Stimulated activated CD8-positive, alpha-beta memory T cell treated with anti-CD3 and anti-CD28 coated beads, Interleukin-12 subunit alpha, Interleukin-12 subunit beta, amount 100 ng/mL, for 24 hours (primary cell): ENCODE results near the gene FOXF1.

Source experiments
- DNase-seq: peaks from one replicate; pipeline ENCODE4 v3.0.0-alpha.2; 2020; ENCODE audit errors: extremely low read depth

FOXF1 gene

DNA sequence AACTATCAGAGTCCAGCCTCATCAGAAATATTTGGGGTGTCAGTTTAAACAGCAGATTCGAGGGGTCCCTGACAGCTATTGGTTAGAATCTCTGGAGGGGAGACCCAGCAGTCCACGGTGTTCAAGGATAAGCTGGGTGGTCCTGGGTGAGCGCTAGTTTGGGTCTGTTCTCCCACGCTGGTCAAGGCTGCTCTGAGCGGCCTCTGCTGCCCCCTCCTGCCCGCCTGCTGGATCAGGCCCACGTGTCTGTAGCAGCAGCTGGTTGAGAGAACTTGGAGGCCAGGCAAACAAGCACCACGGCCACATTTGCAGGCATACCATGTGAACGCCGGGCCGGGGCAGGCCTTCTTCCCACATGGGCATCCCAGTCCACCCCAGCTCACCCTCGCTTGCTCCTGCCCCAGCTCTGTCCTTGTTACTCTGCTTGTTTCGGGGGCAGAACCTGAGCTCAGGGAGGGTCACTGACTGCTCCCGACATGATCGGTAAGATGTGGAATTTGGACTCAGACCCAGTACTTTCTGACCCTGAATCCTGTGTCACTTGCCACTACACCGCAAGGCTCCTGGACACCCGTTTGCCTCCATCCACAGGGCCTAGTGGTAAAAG lies 7.4 kb downstream of the FOXF1 start:
- DNase-seq = no peak

DNA sequence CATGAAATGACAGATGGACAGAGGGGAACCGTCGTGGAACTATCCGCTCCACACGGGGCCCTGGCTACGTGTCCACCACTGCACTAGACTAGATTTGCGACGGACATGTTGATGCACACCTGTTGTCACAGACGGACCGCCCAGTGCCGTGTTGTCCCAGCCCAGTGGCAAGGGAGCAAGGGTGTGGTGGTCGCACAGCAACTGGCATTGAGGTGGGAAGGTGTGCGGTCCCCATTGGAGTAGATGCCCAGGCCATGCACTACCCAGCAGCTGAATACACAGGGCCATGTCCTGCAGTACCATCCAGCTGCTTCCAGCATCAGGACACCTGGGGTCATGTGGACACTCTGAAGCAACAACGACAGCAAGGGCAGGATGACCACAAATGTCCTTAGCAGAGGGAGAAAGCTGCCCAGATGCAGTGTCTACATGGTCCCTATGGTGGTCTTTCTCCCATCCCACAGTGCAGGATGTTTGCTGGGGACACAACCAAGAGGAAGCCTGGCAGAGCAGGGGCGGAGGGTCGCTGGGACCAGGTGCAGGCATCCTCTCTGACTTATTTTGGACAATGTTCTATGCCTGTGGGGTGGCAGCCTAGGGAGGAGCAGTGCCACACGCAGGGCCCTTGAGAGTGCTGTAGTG lies 8.8 kb downstream of the FOXF1 start:
- DNase-seq = no peak

DNA sequence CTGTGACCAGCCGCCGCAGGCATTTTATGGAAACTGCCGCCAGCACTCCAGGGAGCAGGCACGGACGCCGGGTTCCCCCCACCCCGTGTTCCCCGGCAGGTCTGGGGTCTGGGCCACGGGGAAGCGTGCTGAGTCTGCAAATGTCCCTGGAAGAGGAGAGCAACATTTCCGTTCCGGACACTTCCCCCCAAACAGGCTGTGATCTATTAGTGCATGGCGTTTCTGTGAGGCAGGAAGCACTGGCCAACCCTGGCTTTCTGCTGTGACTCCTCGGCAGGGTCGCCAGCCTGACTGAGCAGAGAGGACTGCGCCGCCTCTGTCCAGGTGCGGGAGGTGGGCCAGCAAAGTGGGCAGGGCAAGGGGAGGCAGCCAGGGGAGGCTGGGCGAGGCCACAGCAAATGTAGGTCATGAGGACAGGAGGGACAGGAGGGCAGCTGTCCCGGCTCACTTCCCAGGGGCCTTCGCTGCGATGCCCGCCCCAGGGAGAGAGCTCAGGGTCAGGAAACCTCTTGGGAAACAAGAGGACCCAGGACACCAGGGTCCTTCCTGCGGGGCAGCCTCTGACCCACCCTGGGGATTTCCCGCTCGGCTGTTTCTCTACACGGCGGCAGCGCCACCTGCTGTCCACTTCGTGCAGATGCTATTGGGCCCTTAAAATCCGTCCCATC lies 9.5 kb downstream of the FOXF1 start:
- no peak for DNase-seq

DNA sequence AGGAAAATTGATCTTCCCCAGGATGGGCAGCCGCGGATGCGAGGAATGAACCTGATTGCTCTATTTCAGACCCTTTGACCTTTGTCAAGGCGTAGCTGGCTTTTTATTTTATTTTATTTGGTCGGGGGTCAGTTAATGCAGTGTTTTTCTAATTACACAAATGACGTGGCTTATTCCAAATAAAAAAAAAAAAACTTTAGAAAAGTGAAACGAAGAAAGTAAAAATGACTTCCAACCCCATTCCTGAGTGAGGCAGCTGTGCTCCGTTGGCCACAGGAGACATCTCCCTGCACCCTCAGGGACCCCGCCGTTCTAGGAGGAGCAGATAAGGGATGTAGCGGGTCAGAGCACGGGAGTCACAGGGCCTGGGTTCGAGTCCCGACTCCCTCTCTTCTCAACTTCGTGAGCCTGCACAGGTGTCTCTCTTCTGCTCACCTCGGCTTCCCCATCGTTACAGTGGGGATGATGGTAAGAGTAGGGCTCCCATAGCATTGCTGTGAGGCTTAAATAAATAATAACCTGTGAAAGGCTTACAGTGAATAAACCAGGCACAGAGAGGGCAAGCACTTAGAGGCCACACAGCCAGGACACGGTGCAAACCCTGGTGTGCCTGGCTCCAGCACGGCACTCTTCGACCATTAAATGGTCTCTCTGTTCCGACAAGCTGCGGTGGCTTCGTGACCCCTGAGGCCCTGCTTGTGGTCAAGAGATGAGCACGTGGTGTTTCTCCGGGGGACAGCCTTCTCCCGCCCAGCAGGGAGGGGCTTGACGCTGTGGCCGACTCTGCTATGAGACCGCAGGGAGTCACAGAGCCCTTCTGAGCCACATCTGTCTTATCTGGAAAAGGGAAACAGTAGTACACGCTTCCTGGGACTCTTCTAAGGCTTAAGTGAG lies 10.2 kb downstream of the FOXF1 start:
- DNase-seq = no peak

DNA sequence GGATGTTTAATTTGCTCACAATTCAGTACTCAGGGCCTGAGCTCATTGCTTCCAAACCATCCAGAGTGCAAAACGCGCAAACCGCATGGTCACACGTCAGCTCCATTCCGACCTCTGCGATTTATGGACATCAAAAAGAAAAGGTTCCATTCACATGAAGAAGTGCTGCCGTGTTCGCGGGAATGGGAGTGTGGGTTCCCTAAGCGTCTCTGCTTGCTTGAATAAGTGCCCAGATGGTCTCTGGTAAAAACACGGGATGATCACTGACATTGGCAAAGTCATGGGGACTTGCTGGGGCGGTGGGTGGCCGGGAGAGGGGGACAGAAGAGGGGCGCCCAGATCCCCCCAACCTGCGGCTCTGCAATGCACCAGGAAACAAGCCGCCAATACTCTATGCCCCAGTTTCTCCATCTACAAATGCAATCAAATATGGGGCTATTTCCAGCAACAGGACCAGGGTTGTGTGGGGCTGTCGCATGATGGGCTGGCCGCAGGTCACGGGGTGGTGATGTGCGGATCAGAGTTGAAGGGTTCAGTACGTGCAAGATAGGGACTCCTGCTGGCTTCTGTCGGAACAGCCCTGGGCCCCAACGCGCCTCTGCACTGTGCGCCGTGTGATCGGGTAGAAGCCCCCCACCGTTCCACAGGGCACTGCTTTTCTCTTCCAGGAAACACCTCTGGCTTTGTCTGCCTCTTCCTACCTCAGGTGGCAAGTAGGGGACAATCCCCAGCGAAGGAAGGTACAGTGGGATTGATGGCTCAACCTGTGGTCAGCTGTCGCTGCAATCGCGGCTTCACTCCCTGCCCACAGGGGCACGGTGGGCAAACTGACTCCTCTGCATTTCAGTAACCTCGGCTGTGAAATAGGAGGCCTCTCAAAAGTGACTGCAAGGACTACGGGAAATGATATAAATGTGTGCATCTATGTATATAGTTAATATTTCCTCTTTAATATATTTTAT lies 11.2 kb downstream of the FOXF1 start:
- no peak for DNase-seq

DNA sequence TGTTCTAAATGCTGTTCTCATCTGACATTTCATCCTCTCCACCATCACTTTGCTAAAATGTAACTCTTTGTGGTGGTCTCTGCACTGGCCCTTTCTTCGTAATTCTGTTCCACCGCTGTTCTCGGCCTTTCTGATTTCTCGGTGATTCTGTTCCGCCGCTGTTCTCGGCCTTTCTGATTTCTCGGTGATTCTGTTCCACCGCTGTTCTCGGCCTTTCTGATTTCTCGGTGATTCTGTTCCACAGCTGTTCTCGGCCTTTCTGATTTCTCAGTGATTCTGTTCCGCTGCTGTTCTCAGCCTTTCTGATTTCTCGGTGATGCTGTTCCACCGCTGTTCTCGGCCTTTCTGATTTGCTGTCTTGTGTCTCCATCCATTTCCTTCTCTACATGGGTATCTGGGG lies 12.3 kb downstream of the FOXF1 start:
- no peak for DNase-seq

DNA sequence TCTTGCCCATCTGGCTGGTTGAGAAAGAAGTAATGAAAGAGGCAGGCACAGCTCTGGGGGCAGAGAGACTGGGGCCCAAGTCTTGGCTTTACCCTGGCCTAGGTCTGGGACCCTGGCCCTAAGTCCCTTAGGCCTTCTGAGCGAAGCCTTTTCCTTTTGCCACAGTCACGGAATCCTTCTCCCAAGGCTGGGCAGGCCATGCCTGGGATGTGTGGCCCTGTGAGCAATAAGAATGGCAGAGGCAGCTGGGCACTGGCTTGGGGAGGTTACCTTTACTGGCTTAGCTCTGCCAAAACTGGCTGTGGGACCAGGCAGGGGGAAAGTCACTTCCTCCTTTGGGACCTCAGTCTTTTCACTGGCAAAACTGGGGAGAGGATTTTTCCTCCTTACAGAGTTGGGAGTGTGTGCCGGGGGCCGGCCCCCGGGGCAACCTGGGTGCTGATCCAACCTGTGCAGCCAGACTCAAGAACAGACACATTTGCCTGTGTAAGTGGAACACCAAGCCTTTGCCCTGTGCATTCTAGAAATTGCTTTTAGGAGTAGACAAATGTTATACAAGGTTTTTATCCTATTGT lies 12.9 kb downstream of the FOXF1 start:
- no peak for DNase-seq

DNA sequence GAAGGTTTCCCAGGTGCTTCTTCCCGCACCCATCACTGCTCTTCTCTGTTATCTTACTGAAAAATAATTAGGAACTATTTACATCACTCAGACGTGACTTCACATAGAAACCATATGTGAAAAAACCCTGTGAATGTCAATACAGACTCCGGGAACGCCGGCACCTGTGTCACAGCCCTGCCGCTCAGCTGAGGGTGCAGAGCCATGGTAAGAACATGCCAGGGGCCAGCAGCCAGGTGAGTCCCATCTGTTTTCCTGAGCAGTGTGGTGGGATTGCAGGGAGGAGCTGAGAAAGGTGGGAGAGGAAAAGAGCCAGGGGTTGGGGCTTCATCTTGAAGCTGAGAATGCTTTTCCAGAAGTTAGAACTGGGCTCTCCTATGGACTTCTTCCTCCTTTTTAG lies 13.7 kb downstream of the FOXF1 start:
- DNase-seq = no peak

DNA sequence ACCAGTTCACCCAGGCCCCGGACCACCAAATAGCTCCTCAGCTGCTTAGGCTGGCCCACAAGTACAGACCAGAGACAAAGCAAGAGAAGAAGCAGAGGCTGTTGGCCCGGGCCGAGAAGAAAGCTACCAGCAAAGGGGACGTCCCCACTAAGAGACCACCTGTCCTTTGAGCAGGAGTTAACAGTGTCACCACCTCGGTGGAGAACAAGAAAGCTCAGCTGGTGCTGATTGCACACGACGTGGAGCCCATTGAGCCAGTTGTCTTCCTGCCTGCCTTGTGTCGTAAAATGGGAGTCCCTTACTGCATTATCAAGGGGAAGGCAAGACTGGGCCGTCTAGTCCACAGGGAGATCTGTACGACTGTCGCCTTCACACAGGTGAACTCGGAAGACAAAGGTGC lies 15.4 kb downstream of the FOXF1 start:
- DNase-seq = no peak

DNA sequence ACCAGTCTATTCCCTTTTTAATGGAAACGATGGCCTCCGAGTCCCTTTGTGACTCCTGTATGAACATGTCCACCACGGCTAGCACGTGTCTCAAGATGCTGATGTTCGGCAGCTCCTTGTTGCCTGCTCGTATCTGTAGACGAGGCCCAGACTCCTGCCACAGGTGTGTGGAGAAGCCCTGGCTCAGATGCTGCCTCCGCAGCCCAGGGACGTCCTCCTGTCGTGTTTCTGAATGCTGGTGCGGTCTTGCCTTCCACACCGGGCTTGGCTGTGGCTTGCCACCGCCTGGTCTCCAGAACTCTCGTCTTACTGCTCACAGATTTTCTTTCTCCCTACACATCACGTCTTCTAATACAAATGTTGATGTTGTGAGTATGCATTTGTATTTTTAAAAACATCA lies 17.0 kb downstream of the FOXF1 start:
- DNase-seq = no peak

DNA sequence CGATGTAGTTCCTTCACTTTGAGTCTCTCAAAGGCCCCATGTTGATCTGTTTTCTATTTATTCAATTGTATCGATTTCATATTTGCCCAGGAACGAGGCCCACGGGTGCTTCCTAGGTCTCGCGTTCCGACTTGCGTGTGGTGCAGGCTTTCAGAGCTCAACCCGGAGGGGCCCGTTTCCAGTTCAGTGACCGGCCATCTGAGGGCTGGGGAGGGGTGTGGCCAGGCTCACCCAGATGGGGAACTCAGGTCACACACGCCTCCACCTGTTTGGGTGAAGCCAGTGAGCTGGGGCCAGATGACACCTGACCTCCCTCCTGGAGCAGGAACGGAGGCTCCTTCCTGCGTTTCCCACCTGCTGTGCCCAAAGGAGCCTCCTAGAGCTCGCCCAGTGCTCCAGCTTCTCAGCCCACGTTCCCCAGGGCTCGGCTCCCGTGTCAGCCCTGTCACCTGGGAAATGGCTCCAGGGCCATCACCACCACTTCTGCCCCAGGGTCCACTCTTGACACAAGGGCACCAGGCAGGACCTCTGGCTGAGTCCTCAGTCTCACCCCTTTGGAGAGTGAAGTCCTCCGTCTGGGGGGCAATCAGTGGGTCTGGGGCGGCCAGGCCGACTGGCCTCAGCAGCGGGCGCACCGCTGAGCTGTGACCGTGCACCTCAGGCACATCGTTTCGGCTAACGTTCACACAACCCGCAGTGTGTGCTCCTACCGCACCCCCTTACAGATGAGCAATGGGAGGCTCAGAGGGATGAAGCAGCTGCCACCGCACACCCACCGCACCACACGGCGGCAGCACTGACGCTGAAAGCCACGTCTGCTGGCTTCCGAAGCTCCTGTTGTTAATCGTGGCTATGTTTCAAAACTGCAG lies 18.0 kb downstream of the FOXF1 start:
- DNase-seq = no peak

DNA sequence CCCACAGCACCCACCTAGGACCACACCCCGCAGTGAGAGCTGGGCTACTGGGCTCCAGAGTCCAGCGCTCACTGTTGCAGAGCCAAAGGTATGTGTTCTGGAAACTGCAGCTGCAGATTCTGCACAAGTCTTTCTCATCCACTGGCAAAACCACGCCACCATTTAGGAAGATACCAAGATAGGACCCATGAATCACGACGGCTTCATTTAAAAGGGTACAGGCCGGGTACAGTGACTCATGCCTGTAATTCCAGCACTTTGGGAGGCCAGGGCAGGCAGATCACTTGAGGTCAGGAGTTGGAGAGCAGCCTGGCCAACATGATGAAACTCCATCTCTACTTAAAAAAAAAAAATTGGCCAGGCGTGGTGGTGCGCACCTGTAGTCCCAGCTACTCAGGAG lies 18.8 kb downstream of the FOXF1 start:
- no peak for DNase-seq

DNA sequence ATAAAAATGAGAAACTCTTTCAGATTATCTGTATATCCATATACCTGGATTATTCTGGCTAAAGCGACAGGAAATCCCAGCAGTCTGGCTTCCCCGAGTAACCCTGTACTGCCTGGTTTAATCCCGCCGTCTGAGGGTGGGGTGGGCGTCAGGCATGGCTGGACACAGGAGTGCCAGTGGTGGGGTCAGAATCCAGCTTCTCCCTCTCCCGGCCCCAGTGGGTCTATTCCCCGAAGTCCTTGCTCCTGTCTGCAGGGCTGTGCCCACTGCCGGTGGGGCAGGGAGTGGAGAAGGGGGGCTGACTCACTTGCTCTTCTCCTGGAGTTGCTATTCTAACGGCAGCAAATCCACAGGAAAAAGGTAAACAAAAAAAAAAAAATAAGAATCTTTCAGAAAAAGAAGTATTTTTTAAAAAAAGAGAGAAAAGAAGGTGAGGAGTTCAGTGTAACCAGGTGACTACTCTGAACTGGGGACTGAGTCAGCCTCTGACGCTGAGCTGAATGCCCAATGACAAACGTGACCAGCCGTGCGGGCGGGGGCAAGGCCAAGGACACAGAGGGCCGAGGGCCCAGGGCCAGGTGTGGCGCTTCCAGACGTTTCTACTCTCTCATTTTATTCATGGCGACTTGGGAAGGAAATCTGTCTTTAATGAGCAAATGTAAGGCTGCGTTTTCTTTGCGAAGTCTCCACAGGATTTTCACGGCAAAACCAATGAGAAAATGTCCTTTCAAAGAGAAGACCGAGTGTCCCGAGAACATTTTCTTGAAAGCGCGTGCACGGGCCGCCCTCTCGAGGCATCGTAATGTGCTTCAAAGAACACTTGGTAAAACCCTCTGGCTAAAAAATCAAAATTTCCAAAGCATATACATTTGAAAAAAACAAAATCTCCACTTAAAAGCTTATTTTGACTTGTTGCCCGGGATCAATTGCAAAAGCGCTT lies 20.2 kb downstream of the FOXF1 start:
- DNase-seq = no peak

DNA sequence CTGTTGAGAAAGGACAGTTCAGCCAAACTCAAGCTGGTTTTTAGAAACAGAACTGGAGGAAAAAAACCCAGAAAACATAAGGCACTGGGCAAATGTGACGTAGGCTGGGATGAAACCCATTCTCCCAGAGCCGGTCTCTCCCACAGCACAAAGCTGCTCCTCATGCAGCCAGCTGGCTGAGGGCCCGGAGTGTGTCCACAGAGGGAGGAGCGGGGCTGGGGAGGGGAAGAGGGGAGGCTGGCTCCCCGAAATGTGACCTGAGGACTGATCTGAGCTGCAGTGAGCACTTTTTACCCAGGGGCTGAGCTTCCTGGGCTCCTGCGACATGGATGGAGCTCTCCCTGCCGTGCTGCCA lies 20.8 kb downstream of the FOXF1 start:
- DNase-seq = no peak

DNA sequence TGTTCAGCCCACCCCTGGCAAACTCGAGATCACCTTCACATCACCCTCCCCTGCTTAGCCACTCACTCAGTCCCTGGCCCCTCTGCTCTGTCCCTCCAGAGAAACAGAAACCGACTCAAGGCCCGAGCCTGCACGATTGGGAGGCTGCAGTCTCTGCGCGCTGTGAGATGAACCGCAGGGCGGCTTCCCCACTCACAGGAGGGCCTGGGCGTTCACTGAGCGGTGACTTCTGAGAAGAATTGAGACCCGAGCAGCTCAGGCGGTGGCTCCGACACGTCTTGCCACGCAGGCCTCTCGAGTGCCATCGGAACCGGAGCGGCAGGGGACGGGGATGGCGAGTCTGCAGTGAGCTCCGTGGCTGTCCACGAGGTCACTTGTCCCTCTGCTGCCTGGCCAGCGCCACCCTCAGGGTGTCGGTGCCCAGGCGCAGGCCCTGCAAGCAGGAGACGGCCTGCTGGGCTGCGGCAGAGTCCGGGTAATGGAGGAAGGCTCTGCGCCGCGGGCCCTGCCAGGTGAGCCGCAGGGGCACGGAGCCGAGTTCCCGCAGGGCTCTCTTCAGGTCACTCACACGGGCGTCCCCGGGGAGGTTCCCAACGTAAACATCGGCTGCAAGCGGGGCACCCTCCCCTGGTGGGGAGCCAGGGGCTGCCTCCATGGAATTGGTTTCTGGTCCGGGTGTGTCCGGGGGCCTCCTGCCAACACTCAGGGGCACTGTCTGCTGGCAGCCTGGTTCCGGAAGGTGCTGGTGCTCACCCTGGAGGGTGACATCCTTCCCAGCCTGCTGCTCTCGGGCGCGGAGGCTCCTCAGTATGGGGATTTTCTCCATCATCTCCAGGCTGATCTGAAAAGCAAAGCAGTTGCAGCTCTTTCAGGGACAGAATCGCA lies 21.6 kb downstream of the FOXF1 start:
- no peak for DNase-seq

DNA sequence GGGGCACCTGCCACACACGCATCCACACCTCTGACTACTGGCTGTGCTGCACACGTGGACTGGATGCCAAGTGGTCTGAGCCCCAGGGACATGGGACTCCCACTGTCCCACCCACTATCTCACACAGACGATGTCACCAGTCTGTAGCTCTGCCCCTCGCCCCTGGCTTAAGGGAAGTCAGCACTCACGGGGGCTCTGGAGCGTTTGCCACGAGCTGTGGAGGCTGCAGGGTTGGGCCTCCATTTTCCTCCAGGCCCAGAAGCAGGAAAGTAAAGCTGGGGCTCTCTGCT lies 22.1 kb downstream of the FOXF1 start:
- DNase-seq = no peak

DNA sequence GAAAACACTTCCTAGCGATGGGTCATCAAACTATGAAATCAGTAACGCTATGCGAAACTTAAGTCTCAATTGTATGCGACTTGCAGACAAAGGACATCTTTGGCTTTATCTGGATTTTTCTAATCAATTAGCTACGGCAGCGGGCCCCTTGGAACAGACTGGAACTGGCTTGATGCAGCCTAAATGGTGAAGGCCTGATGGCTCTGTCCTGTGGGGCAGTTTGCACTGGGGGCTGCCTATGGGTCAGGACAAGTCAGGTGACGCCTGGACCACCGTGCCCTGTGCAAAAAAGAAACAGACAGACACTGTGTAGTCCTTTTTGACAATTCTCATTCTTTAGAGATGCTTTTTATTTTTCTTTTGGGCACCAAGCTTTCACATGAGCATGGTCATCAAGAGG lies 22.7 kb downstream of the FOXF1 start:
- DNase-seq = no peak

DNA sequence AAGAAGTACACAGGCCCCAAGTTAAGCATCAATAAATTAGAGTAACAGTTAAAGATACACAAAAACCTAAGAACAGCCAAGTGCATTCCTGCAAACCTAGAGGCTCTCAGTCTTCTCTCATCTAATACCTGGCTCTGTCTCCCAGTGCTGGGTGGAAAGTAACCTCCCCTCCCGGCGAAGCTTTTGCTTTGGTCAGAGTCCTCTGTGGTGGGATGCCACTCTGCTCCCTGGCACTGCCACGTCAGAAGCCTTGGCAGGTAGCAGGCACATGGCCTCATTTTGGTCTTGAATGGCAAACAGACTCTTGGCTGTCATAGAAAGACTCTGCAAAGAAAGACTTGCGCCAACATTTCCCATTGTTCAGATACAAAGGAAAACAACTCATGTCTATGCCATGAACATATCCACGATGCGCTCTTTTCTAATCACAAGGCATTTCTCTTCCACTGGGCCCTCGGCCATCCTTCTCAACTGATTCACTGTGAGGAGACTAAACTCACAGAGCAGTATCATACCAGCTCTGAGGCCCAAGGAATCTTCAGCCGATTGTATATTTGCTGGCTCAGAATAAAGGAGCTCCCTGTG lies 23.5 kb downstream of the FOXF1 start:
- no peak for DNase-seq
